NCI-H345 treated with DMSO at 0.1 percent for 48 hours (cell line): Measurements from ENCODE around the gene NCKAP5.

Source experiments
- DNase-seq: peaks from one replicate; lab custom pipeline; 2025; ENCODE audit not compliant: unreplicated experiment; lab: John Stamatoyannopoulos, UW

The NCKAP5 gene

GRCh38 chr2:133045787-133046186 lies 522.5 kb downstream of the NCKAP5 start:
- no peak for DNase-seq

GRCh38 chr2:133044556-133044955 lies 523.7 kb downstream of the NCKAP5 start:
- no peak for DNase-seq

GRCh38 chr2:133040170-133040569 lies 528.1 kb downstream of the NCKAP5 start:
- DNase-seq = no peak

GRCh38 chr2:133039531-133039930 lies 528.7 kb downstream of the NCKAP5 start:
- DNase-seq = no peak

GRCh38 chr2:133026536-133027177 lies 541.6 kb downstream of the NCKAP5 start:
- DNase-seq = no peak

- DNase-seq = no peak
Observed at GRCh38 chr2:133025004-133025403, 543.3 kb downstream of the NCKAP5 start.

GRCh38 chr2:133012847-133013734 lies 555.2 kb downstream of the NCKAP5 start:
- no peak for DNase-seq

GRCh38 chr2:133004623-133005022 lies 563.6 kb downstream of the NCKAP5 start:
- DNase-seq = no peak

- DNase-seq = no peak
Observed at GRCh38 chr2:132999421-132999820, 568.8 kb downstream of the NCKAP5 start.

- no peak for DNase-seq
Observed at GRCh38 chr2:132998221-132998620, 570.0 kb downstream of the NCKAP5 start.

- DNase-seq = no peak
Observed at GRCh38 chr2:132991471-132992045, 576.7 kb downstream of the NCKAP5 start.

GRCh38 chr2:132984731-132985130 lies 583.5 kb downstream of the NCKAP5 start:
- DNase-seq = no peak

GRCh38 chr2:132980304-132980703 lies 588.0 kb downstream of the NCKAP5 start:
- no peak for DNase-seq

GRCh38 chr2:132979339-132980093 lies 588.7 kb downstream of the NCKAP5 start:
- DNase-seq = no peak

GRCh38 chr2:132978840-132979239 lies 589.4 kb downstream of the NCKAP5 start:
- no peak for DNase-seq

- no peak for DNase-seq
Observed at GRCh38 chr2:132977812-132978529, 590.3 kb downstream of the NCKAP5 start.

- DNase-seq = no peak
Observed at GRCh38 chr2:132975193-132976105, 592.8 kb downstream of the NCKAP5 start.

- no peak for DNase-seq
Observed at GRCh38 chr2:132974467-132975095, 593.7 kb downstream of the NCKAP5 start.
